ENCODE measurements around the gene ENO4. TPM values are rescaled to one million over a fixed set of nuclear protein-coding genes. Genes with fewer than 3 reads are reported as not detected.

The ENO4 gene
- total RNA-seq, 1 donor from 2014 or later: 0.50 TPM

GRCh38 chr10:116831086-116831485 lies 18.2 kb upstream of the ENO4 start:
- DNase-seq (ENCODE audit: low read depth): no peak

- no peak for DNase-seq (ENCODE audit: low read depth)
Measured at GRCh38 chr10:116831790-116832189, 17.5 kb upstream of the ENO4 start.

- no peak for DNase-seq (ENCODE audit: low read depth)
Measured at GRCh38 chr10:116833986-116834985, 15.0 kb upstream of the ENO4 start.

- no peak for DNase-seq (ENCODE audit: low read depth)
Measured at GRCh38 chr10:116835658-116836057, 13.6 kb upstream of the ENO4 start.

GRCh38 chr10:116836083-116836482 lies 13.2 kb upstream of the ENO4 start:
- no peak for DNase-seq (ENCODE audit: low read depth)

GRCh38 chr10:116836902-116837523 lies 12.3 kb upstream of the ENO4 start:
- no peak for DNase-seq (ENCODE audit: low read depth)

GRCh38 chr10:116838143-116838725 lies 11.1 kb upstream of the ENO4 start:
- DNase-seq (ENCODE audit: low read depth): no peak

GRCh38 chr10:116840389-116841075 lies 8.8 kb upstream of the ENO4 start:
- DNase-seq (ENCODE audit: low read depth): no peak

GRCh38 chr10:116845823-116846222 lies 3.5 kb upstream of the ENO4 start:
- no peak for DNase-seq (ENCODE audit: low read depth)

GRCh38 chr10:116848032-116848943 lies 1.0 kb upstream of the ENO4 start:
- DNase-seq (ENCODE audit: low read depth): peak; percentile 24

- no peak for DNase-seq (ENCODE audit: low read depth)
Measured at GRCh38 chr10:116848944-116849247, 403 bp upstream of the ENO4 start.

GRCh38 chr10:116850058-116850611 lies 836 bp downstream of the ENO4 start:
- no peak for DNase-seq (ENCODE audit: low read depth)

- no peak for DNase-seq (ENCODE audit: low read depth)
Measured at GRCh38 chr10:116852246-116852645, 2.9 kb downstream of the ENO4 start.

- DNase-seq (ENCODE audit: low read depth): no peak
Measured at GRCh38 chr10:116853287-116853686, 4.0 kb downstream of the ENO4 start.

GRCh38 chr10:116853701-116854100 lies 4.4 kb downstream of the ENO4 start:
- DNase-seq (ENCODE audit: low read depth): no peak

- no peak for DNase-seq (ENCODE audit: low read depth)
Measured at GRCh38 chr10:116857156-116857555, 7.9 kb downstream of the ENO4 start.

GRCh38 chr10:116861796-116862195 lies 12.5 kb downstream of the ENO4 start:
- DNase-seq (ENCODE audit: low read depth): no peak

- no peak for DNase-seq (ENCODE audit: low read depth)
Measured at GRCh38 chr10:116864436-116864835, 15.1 kb downstream of the ENO4 start.

- DNase-seq (ENCODE audit: low read depth): no peak
Measured at GRCh38 chr10:116866066-116866465, 16.8 kb downstream of the ENO4 start.

GRCh38 chr10:116866987-116867595 lies 17.8 kb downstream of the ENO4 start:
- DNase-seq (ENCODE audit: low read depth): no peak
